Stomach (tissue), 4 donors: ENCODE data around the gene DAB1.

Source experiments
- CTCF ChIP-seq, 7 experiments: fragments of 450-650 bp in 4 of 7; fragments of 200-600 bp in 3 of 7; sonication (generic) in 3 of 7; IDR thresholded peaks; one replicate each; pipeline ENCODE4 v1.5.1; 2016 to 2019; ENCODE audit warnings: antibody characterized with exemption in 7 of 7, control low read depth in 2 of 7, mild to moderate bottlenecking in 1 of 7
- EP300 ChIP-seq: sonication (generic); formaldehyde crosslinking; IDR thresholded peaks from one replicate; pipeline ENCODE4 v1.6.1; 2017; ENCODE audit warnings: antibody characterized with exemption
- POLR2A ChIP-seq, 4 donors: fragments of 450-650 bp; IDR thresholded peaks; one replicate each; pipeline ENCODE4 v1.6.1; 2016; ENCODE audit warnings: antibody characterized with exemption in 4 of 4, control low read depth in 2 of 4, mild to moderate bottlenecking in 1 of 4, moderate library complexity in 1 of 4
- POLR2AphosphoS5 ChIP-seq, 3 donors: sonication (generic); formaldehyde crosslinking; IDR thresholded peaks; one replicate each; pipeline ENCODE4 v1.6.1; 2016; ENCODE audit warnings: antibody characterized with exemption in 3 of 3

- no peak for TF ChIP-seq EP300
- no peak for TF ChIP-seq CTCF (IDR thresholded peaks at IDR 0.05)
- no peak for TF ChIP-seq POLR2A (IDR thresholded peaks at IDR 0.05)
- no peak for TF ChIP-seq POLR2AphosphoS5 (IDR thresholded peaks at IDR 0.05)
These were observed 440.4 kb downstream of the DAB1 start for GRCh38 chr1:56983484-56983883.
